ENCODE measurements around the gene SLC4A9. TPM values are rescaled to one million over a fixed set of nuclear protein-coding genes. Genes with fewer than 3 reads are reported as not detected.

SLC4A9 gene
- total RNA-seq, 1 donor from 2014 or later, result 1.8 TPM

GRCh38 chr5:140403613-140404012 is 43.6 kb downstream of the SLC4A9 start:
- Mint-ChIP-seq H3K9me3 (no peaks in the 10 kb centered on the region), H3K27me3 (ENCODE audit: low read depth) (no peaks in the 10 kb centered on the region), H3K4me1 (peaks cover 21% of the 10 kb centered on the region), H3K27ac (peak overlapping the region; percentile 19), H3K36me3 (peaks cover 4% of the 10 kb centered on the region), H3K4me3 (no peak overlapping the region)
- no peak for DNase-seq (ENCODE audit: low spot score in 2 of 2, unreplicated experiment in 2 of 2)
- no peak for TF ChIP-seq CTCF (IDR thresholded peaks at IDR 0.05; ENCODE audit: unreplicated experiment)

GRCh38 chr5:140408750-140409241 is 48.8 kb downstream of the SLC4A9 start:
- peaks cover 4% of the 10 kb centered on the region for H3K36me3 Mint-ChIP-seq
- H3K4me1 Mint-ChIP-seq, result peaks cover 4% of the 10 kb centered on the region
- no peak overlapping the region for H3K4me3 Mint-ChIP-seq
- peak overlapping the region; percentile 51 for H3K27ac Mint-ChIP-seq
- H3K9me3 Mint-ChIP-seq, result no peaks in the 10 kb centered on the region
- H3K27me3 Mint-ChIP-seq (ENCODE audit: low read depth), result no peaks in the 10 kb centered on the region
- no peak for DNase-seq (ENCODE audit: low spot score in 2 of 2, unreplicated experiment in 2 of 2)
- no peak for TF ChIP-seq CTCF (IDR thresholded peaks at IDR 0.05; ENCODE audit: unreplicated experiment)

- Mint-ChIP-seq H3K27ac (no peak overlapping the region), H3K36me3 (peaks cover 6% of the 10 kb centered on the region), H3K4me1 (no peaks in the 10 kb centered on the region), H3K27me3 (ENCODE audit: low read depth) (no peaks in the 10 kb centered on the region), H3K4me3 (no peak overlapping the region), H3K9me3 (no peaks in the 10 kb centered on the region)
- no peak for DNase-seq (ENCODE audit: low spot score in 2 of 2, unreplicated experiment in 2 of 2)
- TF ChIP-seq CTCF (IDR thresholded peaks at IDR 0.05; ENCODE audit: unreplicated experiment), result no peak
These were observed 53.2 kb downstream of the SLC4A9 start for GRCh38 chr5:140413230-140413629.

- peaks cover 9% of the 10 kb centered on the region for H3K9me3 Mint-ChIP-seq
- DNase-seq (ENCODE audit: low spot score in 2 of 2, unreplicated experiment in 2 of 2), result no peak
- no peaks in the 10 kb centered on the region for H3K4me1 Mint-ChIP-seq
- no peak overlapping the region for H3K27ac Mint-ChIP-seq
- no peak for TF ChIP-seq CTCF (IDR thresholded peaks at IDR 0.05; ENCODE audit: unreplicated experiment)
- H3K4me3 Mint-ChIP-seq, result no peak overlapping the region
- H3K27me3 Mint-ChIP-seq (ENCODE audit: low read depth), result no peaks in the 10 kb centered on the region
- peaks cover 17% of the 10 kb centered on the region for H3K36me3 Mint-ChIP-seq
These were observed 57.2 kb downstream of the SLC4A9 start for GRCh38 chr5:140417235-140417634.

GRCh38 chr5:140418862-140419520 is 59.0 kb downstream of the SLC4A9 start:
- DNase-seq (ENCODE audit: low spot score in 2 of 2, unreplicated experiment in 2 of 2), result no peak
- Mint-ChIP-seq H3K36me3 (peaks cover 17% of the 10 kb centered on the region), H3K27me3 (ENCODE audit: low read depth) (no peaks in the 10 kb centered on the region), H3K9me3 (peaks cover 9% of the 10 kb centered on the region), H3K4me1 (no peaks in the 10 kb centered on the region), H3K27ac (no peak overlapping the region), H3K4me3 (no peak overlapping the region)
- TF ChIP-seq CTCF (IDR thresholded peaks at IDR 0.05; ENCODE audit: unreplicated experiment), result no peak

All from mesothelial cell of epicardium (in vitro differentiated cells).